Activated CD8-positive, alpha-beta memory T cell treated with anti-CD3 and anti-CD28 coated beads, Interleukin-2, amount 50 U/mL, for 24 hours (primary cell): ENCODE data around the gene IL10RA.

Source experiments
- DNase-seq: peaks from one replicate; pipeline ENCODE4 v3.0.0-alpha.2; 2020; ENCODE audit errors: extremely low read depth

The IL10RA gene

DNA sequence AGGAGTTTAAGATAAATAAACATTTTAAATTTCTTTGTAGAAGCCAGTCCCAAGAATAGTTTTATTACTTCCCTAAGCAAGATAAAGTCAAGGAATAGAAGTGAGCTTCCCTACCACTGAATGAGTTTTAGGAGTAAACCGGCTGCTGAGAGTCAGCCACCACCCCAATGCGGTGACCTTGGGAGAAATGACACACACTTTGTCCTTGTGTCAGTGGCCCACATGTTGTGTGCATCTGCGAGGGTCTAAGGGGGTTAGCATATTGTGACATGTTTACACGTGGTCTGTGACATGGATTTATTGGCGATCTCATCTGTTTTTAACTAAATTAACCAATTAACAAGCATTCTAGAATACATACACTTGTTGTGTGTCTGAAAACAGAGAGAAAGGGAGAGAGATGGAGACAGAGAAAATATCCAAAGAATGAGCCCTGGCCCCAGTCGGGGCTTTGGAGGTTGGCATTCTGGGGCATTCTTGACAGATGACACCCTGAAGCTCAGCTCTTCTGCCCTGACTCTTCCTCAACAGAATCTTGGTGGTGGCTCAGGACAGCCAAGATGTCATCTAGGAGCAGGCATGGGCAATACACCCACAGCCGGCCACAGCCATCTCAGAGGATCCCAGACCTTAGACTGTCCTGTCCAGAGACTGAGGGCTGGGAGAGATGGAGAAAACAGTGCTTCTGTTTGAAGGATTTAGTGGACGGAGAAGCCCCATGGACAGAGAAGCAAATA is 60.9 kb downstream of the IL10RA start:
- no peak for DNase-seq

DNA sequence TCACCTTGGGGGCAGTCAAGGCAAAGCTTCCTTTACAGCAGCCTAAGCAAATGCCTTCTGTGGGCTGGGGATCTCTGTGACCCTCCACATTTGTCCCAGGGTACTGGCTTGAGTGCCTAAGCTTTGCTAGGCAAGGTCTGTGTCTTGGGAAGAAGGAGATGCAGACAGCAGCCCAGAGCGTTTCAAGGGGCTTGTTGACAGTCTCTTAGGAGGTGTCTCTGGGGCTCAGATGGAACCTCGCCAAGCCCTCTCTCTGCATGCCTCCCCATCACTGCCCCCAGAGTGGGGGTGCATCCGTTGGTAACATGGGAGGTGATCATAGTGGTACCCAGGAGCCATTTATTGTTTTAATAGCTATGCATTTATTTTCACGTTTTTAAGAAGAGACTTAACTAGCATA is 61.6 kb downstream of the IL10RA start:
- DNase-seq = no peak

DNA sequence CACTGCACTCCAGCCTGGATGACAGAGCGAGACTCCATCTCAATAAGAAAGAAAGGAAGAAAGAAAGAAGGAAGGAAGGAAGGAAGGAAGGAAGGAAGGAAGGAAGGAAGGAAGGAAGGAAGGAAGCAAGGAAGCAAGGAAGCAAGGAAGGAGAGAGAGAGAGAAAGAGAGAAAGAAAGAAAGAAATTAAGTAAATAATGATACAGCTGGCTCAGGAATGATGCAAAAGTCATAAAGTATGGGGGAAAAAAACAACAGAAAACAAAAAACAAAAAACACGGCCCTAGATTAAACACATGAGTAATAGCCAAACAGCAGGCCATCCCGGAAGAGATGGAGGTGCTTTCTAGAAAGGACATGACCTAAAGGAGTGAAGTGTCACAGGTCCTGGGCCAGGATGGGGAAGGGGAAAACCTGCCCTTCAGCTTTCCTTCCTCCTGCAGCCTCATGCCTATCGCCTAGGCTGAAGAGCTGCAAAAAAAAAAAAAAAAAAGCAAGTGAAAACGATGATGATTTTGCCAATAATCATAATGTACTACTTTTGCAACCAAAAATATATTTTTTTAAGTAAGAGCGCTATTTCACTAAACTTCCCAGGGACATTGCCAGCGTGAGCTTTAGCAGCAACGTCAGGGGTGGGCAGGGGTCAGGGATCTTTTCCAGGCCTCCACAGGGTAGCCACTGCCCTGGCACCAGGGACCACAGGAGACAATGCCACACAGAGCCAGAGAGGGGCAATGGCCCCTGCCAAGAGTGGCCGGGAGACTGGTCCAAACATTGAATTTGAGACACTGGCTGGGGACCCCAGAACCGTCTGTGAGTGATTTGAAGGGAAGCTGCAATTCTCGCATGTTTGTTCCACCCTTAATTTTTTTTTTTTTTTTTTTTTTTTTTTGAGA is 62.5 kb downstream of the IL10RA start:
- DNase-seq = no peak

DNA sequence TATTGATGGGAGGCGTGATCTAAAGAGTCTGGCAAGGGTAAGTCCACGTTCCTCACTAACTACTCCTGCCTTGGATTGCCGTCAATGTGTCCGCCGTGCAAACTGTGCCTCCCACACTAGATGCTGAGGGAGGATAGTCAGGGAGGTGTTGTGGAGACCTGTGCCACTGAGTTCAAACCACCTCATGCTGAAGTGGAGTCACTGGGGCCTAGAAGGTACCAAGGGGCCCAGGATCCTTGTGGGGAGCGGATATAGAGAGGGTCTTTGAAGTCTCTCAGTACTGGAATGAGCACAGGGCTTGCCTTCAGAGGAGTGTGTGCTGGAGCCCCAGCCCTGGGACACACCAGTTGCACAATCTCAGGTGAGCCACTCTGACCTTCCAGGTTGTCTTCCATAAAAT is 63.6 kb downstream of the IL10RA start:
- no peak for DNase-seq

DNA sequence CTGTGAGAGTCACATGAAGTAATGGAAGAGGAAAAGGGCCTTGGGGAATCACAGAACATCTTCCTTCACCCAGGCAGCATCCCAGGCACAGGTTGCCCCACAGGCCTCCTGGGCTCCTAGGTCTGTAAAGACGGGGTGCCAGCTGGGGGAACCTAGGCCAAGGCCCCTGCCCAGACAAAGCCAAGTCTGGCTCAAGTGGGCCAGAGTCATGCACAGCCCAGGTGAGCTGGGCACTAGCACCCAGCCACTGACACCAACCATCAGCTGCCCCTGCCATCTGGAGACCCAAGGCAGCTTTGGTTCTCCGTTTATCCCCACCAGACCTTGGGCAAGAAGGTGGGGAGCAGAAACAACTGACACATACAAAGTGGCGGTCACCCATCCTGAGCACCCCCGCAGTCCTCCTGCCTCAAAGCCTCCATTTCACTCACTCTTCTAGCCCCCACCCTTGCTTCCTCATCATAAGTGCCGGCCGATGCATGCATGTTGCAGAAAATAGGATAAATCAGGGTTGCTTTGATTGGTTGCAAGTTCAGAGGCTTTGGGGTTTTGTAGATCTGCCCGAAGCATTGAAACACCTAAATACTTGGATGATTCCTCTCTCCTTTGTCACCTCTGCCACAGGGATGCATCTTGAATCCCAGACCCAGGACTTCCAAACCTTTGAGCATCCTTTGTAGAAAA is 64.2 kb downstream of the IL10RA start:
- DNase-seq = no peak
